ENCODE data around the gene TRIM24.
"Not testable (repeated sequence)": the region's sequence is repeated elsewhere in the genome, so short reads cannot be mapped to it uniquely, and the experiment has no call there.

Gene TRIM24

GRCh38 chr7:138527746-138528223 lies 67.7 kb downstream of the TRIM24 start:
- TF ChIP-seq CTCF (IDR thresholded peaks at IDR 0.05; ENCODE audit: low read depth, low read length), result no peak
- TF ChIP-seq MYC (IDR thresholded peaks at IDR 0.05; ENCODE audit: low read depth, low read length), result no peak
- TF ChIP-seq MAX (IDR thresholded peaks at IDR 0.05; ENCODE audit: low read depth, low read length), result no peak
- TF ChIP-seq POLR2A (IDR thresholded peaks at IDR 0.05; ENCODE audit: extremely low read depth, insufficient read length), result no peak
- DNase-seq (ENCODE audit: low read depth), result peak; percentile 51
- no peak overlapping the region for H3K4me3 ChIP-seq (ENCODE audit: low read depth, low read length)

- DNase-seq (ENCODE audit: low read depth); H3K4me3 ChIP-seq (ENCODE audit: low read depth, low read length): not testable (repeated sequence)
Observed at GRCh38 chr7:138536833-138537232, 76.8 kb downstream of the TRIM24 start.

- TF ChIP-seq POLR2A (IDR thresholded peaks at IDR 0.05; ENCODE audit: extremely low read depth, insufficient read length), result no peak
- no peak for TF ChIP-seq MAX (IDR thresholded peaks at IDR 0.05; ENCODE audit: low read depth, low read length)
- no peak overlapping the region for H3K4me3 ChIP-seq (ENCODE audit: low read depth, low read length)
- no peak for DNase-seq (ENCODE audit: low read depth)
Observed at GRCh38 chr7:138538518-138538917, 78.5 kb downstream of the TRIM24 start.

GRCh38 chr7:138538997-138539644 lies 79.1 kb downstream of the TRIM24 start:
- TF ChIP-seq MYC (IDR thresholded peaks at IDR 0.05; ENCODE audit: low read depth, low read length) (no peak), MAX (IDR thresholded peaks at IDR 0.05; ENCODE audit: low read depth, low read length) (no peak), CTCF (IDR thresholded peaks at IDR 0.05; ENCODE audit: low read depth, low read length) (no peak), POLR2A (IDR thresholded peaks at IDR 0.05; ENCODE audit: extremely low read depth, insufficient read length) (no peak)
- no peak for DNase-seq (ENCODE audit: low read depth)
- H3K4me3 ChIP-seq (ENCODE audit: low read depth, low read length), result no peak overlapping the region

GRCh38 chr7:138542183-138542582 lies 82.1 kb downstream of the TRIM24 start:
- DNase-seq (ENCODE audit: low read depth), result no peak

GRCh38 chr7:138543739-138544138 lies 83.7 kb downstream of the TRIM24 start:
- H3K4me3 ChIP-seq (ENCODE audit: low read depth, low read length), result no peak overlapping the region
- TF ChIP-seq MAX (IDR thresholded peaks at IDR 0.05; ENCODE audit: low read depth, low read length), result no peak
- no peak for TF ChIP-seq CTCF (IDR thresholded peaks at IDR 0.05; ENCODE audit: low read depth, low read length)
- DNase-seq (ENCODE audit: low read depth), result no peak

More at GRCh38 chr7:138542183-138542582, 82.1 kb downstream of the TRIM24 start:
- TF ChIP-seq CTCF (IDR thresholded peaks at IDR 0.05; ENCODE audit: low read depth, low read length), result no peak
- no peak for TF ChIP-seq MYC (IDR thresholded peaks at IDR 0.05; ENCODE audit: low read depth, low read length)
- no peak for TF ChIP-seq POLR2A (IDR thresholded peaks at IDR 0.05; ENCODE audit: extremely low read depth, insufficient read length)
- TF ChIP-seq MAX (IDR thresholded peaks at IDR 0.05; ENCODE audit: low read depth, low read length), result no peak
- H3K4me3 ChIP-seq (ENCODE audit: low read depth, low read length), result no peak overlapping the region

GRCh38 chr7:138545123-138545522 lies 85.1 kb downstream of the TRIM24 start:
- no peak for DNase-seq (ENCODE audit: low read depth)
- TF ChIP-seq CTCF (IDR thresholded peaks at IDR 0.05; ENCODE audit: low read depth, low read length) (no peak), POLR2A (IDR thresholded peaks at IDR 0.05; ENCODE audit: extremely low read depth, insufficient read length) (no peak), MYC (IDR thresholded peaks at IDR 0.05; ENCODE audit: low read depth, low read length) (no peak), MAX (IDR thresholded peaks at IDR 0.05; ENCODE audit: low read depth, low read length) (no peak)
- H3K4me3 ChIP-seq (ENCODE audit: low read depth, low read length), result no peak overlapping the region
